ENCODE measurements around the gene ALKBH4.
"Not testable (repeated sequence)": the region's sequence is repeated elsewhere in the genome, so short reads cannot be mapped to it uniquely, and the experiment has no call there.

Gene ALKBH4

GRCh38 chr7:102460467-102460866 lies 4.2 kb downstream of the ALKBH4 start:
- TF ChIP-seq CTCF (conservative IDR thresholded peaks at IDR 0.05) (no peak), ZFX (IDR thresholded peaks at IDR 0.05) (no peak)
- H3K27ac ChIP-seq, result no peak overlapping the region

- TF ChIP-seq CTCF (conservative IDR thresholded peaks at IDR 0.05) (no peak), ZFX (IDR thresholded peaks at IDR 0.05) (no peak)
- no peak overlapping the region for H3K27ac ChIP-seq
These were observed 5.3 kb downstream of the ALKBH4 start for GRCh38 chr7:102459221-102459844.

- H3K27ac ChIP-seq, result no peak overlapping the region
- TF ChIP-seq ZFX (IDR thresholded peaks at IDR 0.05) (no peak), CTCF (conservative IDR thresholded peaks at IDR 0.05) (no peak)
These were observed 7.2 kb downstream of the ALKBH4 start for GRCh38 chr7:102457352-102457924.

- no peak for TF ChIP-seq ZFX (IDR thresholded peaks at IDR 0.05)
- no peak for TF ChIP-seq CTCF (conservative IDR thresholded peaks at IDR 0.05)
- no peak overlapping the region for H3K27ac ChIP-seq
These were observed 8.3 kb downstream of the ALKBH4 start for GRCh38 chr7:102456327-102456726.

GRCh38 chr7:102455596-102455995 lies 9.1 kb downstream of the ALKBH4 start:
- TF ChIP-seq CTCF (conservative IDR thresholded peaks at IDR 0.05) (no peak), ZFX (IDR thresholded peaks at IDR 0.05) (no peak)
- no peak overlapping the region for H3K27ac ChIP-seq

GRCh38 chr7:102454932-102455331 lies 9.7 kb downstream of the ALKBH4 start:
- H3K27ac ChIP-seq, result not testable (repeated sequence)

- H3K27ac ChIP-seq, result no peak overlapping the region
- TF ChIP-seq ZFX (IDR thresholded peaks at IDR 0.05), result no peak
- TF ChIP-seq CTCF (conservative IDR thresholded peaks at IDR 0.05), result no peak
These were observed 10.2 kb downstream of the ALKBH4 start for GRCh38 chr7:102454468-102454867.

GRCh38 chr7:102453319-102453718 lies 11.3 kb downstream of the ALKBH4 start:
- no peak for TF ChIP-seq ZFX (IDR thresholded peaks at IDR 0.05)
- H3K27ac ChIP-seq, result no peak overlapping the region
